ENCODE measurements around the gene IL18R1. TPM values are rescaled to one million over a fixed set of nuclear protein-coding genes. Genes with fewer than 3 reads are reported as not detected.
"Not testable (repeated sequence)": the region's sequence is repeated elsewhere in the genome, so short reads cannot be mapped to it uniquely, and the experiment has no call there.

The IL18R1 gene
- total RNA-seq = 61.9 and 68.2 TPM in 2 replicates

DNA sequence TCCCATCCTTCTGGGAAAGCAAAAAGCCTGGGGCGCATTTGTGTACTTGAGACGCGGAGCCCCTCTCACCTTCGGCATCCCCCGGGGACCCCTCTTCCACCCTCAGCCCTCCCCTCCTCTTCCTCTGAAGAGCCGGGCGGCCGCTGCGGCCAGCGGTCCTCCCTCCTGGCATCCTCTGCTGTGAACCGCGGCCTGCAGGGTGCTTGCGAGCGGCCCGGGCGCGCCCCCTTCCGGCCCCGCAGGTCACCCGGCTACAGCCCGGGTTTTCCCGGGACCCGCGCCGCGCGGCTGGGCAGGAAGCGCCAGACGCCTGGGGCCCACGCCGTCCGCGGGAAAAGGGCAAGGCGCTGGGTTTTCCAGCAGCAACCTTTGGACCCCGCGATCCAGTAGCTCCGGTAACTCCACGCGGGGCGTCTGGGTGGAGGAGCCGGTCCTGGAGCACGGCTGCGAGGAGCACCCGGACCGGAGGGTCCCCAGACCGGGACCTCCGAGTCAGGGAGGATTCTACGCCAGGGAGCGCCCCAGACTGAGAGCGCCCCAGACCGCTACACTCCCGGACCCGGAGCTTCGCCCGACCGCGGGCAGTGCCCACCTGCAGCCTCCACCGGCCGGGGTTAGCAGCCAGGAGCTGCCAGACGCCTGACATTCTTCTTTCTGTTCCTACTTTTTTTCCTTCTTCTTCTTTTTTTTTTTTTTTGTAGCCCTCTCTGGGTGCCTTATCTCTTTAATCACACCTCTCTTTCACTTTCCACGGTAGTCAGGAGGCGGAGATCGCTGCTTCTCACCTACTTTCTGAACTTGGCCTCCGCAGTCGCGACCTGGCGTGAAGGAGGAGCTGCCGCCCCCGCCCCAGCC, at the start of gene IL18R1:
Gene IL18R1 (plus strand): TSS at position 271 of the 855 bp plus-strand sequence. CDS start 6,865 bp downstream, outside the sequence.
- Mint-ChIP-seq H3K4me1 (ENCODE audit: low read depth) (peaks cover 45% of the 10 kb centered on the region), H3K27ac (peak within 1 kb of the TSS; percentile 93), H3K27me3 (ENCODE audit: low read depth) (no peaks in the 10 kb centered on the region)

GRCh38 chr2:102306125-102306524, 49.5 kb upstream of the IL18R1 start:
- DNase-seq (ENCODE audit: low spot score) = no peak
- Mint-ChIP-seq H3K36me3 (ENCODE audit: low read depth) (peaks cover 22% of the 10 kb centered on the region), H3K4me3 (ENCODE audit: low read depth) (peak overlapping the region; percentile 73), H3K27me3 (ENCODE audit: low read depth) (no peaks in the 10 kb centered on the region), H3K4me1 (ENCODE audit: low read depth) (peaks cover 74% of the 10 kb centered on the region), H3K9me3 (no peaks in the 10 kb centered on the region), H3K27ac (peak overlapping the region; percentile 96)
- intact Hi-C loops (cut with micrococcal nuclease) = no loop called here

More for the DNA sequence above, at the start of gene IL18R1:
- Mint-ChIP-seq H3K9me3 (no peaks in the 10 kb centered on the region), H3K4me3 (ENCODE audit: low read depth) (peak within 1 kb of the TSS; percentile 98), H3K36me3 (ENCODE audit: low read depth) (peaks cover 43% of the 10 kb centered on the region)
- intact Hi-C loops (cut with micrococcal nuclease) = loop anchor here (1.0 to 2.0 kb wide), 8 partner anchors 51 to 335 kb away; no protein-coding TSS in a partner anchor
- DNase-seq (ENCODE audit: low spot score) = peak; percentile 68

DNA sequence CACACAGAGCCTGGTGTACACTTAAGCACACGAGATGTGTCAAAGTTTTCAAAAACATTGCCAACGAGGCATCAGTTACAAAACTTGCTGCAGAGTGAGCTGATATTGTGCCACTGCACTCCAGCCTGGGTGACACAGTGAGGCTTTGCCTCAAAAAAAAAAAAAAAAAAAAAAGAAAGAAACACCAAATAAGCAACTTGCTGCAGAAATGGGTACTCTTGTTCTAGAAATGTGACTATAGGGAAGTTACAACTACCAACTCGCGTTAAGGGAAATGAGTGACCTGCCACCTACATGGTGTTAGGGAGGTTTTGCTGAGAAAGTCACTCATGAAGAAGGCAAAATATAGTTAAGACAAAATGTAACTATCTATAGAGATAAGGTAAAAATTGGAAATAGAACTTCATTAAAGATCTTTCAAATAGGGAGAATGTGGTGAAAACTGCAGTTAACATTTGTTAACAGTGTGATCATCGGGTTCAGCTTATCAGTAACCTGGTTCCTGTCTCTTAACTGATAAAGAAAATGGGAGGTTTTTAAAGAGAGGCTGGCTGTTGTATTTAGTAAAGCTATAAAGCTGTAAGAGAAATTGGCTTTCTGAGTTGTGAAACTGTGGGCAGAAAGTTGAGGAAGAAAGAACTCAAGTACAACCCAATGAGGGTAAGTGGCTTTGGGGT, 44.5 kb upstream of the IL18R1 start, which contains the start of gene IL1RL1:
Gene IL1RL1 (plus strand): TSS at position 600 of the 677 bp plus-strand sequence. CDS start 26,702 bp downstream, outside the sequence.
- intact Hi-C loops (cut with micrococcal nuclease) = loop anchor here (2.0 kb wide), 1 partner anchor 14 kb away; no protein-coding TSS in a partner anchor
- no peak for DNase-seq (ENCODE audit: low spot score)
- no peaks in the 10 kb centered on the region for H3K9me3 Mint-ChIP-seq
- H3K27ac Mint-ChIP-seq = peak within 1 kb of the TSS; percentile 84
- H3K4me1 Mint-ChIP-seq (ENCODE audit: low read depth) = peaks cover 66% of the 10 kb centered on the region
- H3K4me3 Mint-ChIP-seq (ENCODE audit: low read depth) = peak within 1 kb of the TSS; percentile 1
- no peaks in the 10 kb centered on the region for H3K27me3 Mint-ChIP-seq (ENCODE audit: low read depth)
- H3K36me3 Mint-ChIP-seq (ENCODE audit: low read depth) = peaks cover 40% of the 10 kb centered on the region

- H3K9me3 Mint-ChIP-seq = no peaks in the 10 kb centered on the region
- peak overlapping the region; percentile 44 for H3K27ac Mint-ChIP-seq
- H3K4me1 Mint-ChIP-seq (ENCODE audit: low read depth) = peaks cover 52% of the 10 kb centered on the region
- intact Hi-C loops (cut with micrococcal nuclease) = no loop called here
- DNase-seq (ENCODE audit: low spot score) = no peak
- H3K4me3 Mint-ChIP-seq (ENCODE audit: low read depth) = no peak overlapping the region
- peaks cover 37% of the 10 kb centered on the region for H3K36me3 Mint-ChIP-seq (ENCODE audit: low read depth)
- H3K27me3 Mint-ChIP-seq (ENCODE audit: low read depth) = no peaks in the 10 kb centered on the region
Measured at GRCh38 chr2:102313025-102313424, 42.6 kb upstream of the IL18R1 start.

GRCh38 chr2:102313471-102313870, 42.1 kb upstream of the IL18R1 start:
- DNase-seq (ENCODE audit: low spot score) = no peak
- intact Hi-C loops (cut with micrococcal nuclease) = no loop called here

DNA sequence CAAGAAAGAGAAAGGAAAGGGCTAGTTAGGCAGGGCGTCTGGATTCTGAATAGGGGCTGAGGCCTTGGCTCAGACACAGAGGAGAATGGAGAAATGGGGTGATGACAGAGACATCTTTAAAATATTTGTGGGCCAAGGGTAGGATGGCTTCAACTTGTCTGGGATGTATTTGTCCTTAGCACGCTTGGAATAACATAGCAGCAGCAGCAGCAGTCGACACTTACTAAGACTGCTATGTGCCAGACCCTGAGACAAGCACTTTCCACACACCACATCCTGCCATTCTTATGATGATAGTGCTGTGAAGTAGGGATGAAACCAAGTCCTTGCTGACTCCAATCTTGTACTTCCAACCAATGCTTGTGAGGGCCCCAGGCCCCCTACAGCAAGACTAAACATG, 41.6 kb upstream of the IL18R1 start:
- Mint-ChIP-seq H3K9me3 (no peaks in the 10 kb centered on the region), H3K27ac (peak overlapping the region; percentile 14), H3K27me3 (ENCODE audit: low read depth) (no peaks in the 10 kb centered on the region), H3K4me1 (ENCODE audit: low read depth) (peaks cover 49% of the 10 kb centered on the region), H3K4me3 (ENCODE audit: low read depth) (no peak overlapping the region), H3K36me3 (ENCODE audit: low read depth) (peaks cover 30% of the 10 kb centered on the region)
- intact Hi-C loops (cut with micrococcal nuclease) = no loop called here
- no peak for DNase-seq (ENCODE audit: low spot score)

More at GRCh38 chr2:102313471-102313870, 42.1 kb upstream of the IL18R1 start:
- Mint-ChIP-seq H3K36me3 (ENCODE audit: low read depth) (peaks cover 33% of the 10 kb centered on the region), H3K27me3 (ENCODE audit: low read depth) (no peaks in the 10 kb centered on the region), H3K9me3 (no peaks in the 10 kb centered on the region), H3K4me3 (ENCODE audit: low read depth) (no peak overlapping the region), H3K4me1 (ENCODE audit: low read depth) (peaks cover 49% of the 10 kb centered on the region), H3K27ac (peak overlapping the region; percentile 14)

DNA sequence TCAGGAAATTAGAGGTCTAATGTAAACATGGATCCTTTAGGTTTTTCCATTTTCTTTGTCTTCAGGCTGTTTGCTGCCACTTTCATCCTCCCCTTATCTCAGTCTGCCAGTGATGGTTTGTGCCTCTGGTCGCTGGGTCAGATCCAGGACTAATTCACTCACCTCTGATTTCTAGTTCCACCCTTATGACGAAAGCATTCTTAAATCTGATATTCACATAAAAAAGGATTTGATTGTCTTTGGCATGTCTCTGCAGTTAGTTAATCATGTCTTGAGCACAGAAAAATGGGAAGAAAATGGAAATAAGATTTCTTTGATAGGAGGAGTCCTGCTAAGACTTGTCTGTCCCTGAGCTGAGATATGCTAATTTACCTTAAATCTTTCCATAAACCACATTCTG, 39.7 kb upstream of the IL18R1 start:
- intact Hi-C loops (cut with micrococcal nuclease) = no loop called here
- peaks cover 34% of the 10 kb centered on the region for H3K4me1 Mint-ChIP-seq (ENCODE audit: low read depth)
- H3K4me3 Mint-ChIP-seq (ENCODE audit: low read depth) = no peak overlapping the region
- no peak overlapping the region for H3K27ac Mint-ChIP-seq
- no peak for DNase-seq (ENCODE audit: low spot score)
- H3K36me3 Mint-ChIP-seq (ENCODE audit: low read depth) = peaks cover 34% of the 10 kb centered on the region
- no peaks in the 10 kb centered on the region for H3K27me3 Mint-ChIP-seq (ENCODE audit: low read depth)
- no peaks in the 10 kb centered on the region for H3K9me3 Mint-ChIP-seq

- no peak for DNase-seq (ENCODE audit: low spot score)
- peaks cover 3% of the 10 kb centered on the region for H3K9me3 Mint-ChIP-seq
- peaks cover 27% of the 10 kb centered on the region for H3K4me1 Mint-ChIP-seq (ENCODE audit: low read depth)
- peaks cover 40% of the 10 kb centered on the region for H3K36me3 Mint-ChIP-seq (ENCODE audit: low read depth)
- intact Hi-C loops (cut with micrococcal nuclease) = no loop called here
- H3K27ac Mint-ChIP-seq = no peak overlapping the region
- no peaks in the 10 kb centered on the region for H3K27me3 Mint-ChIP-seq (ENCODE audit: low read depth)
- H3K4me3 Mint-ChIP-seq (ENCODE audit: low read depth) = no peak overlapping the region
Measured at GRCh38 chr2:102317715-102318114, 37.9 kb upstream of the IL18R1 start.

- no peak for DNase-seq (ENCODE audit: low spot score)
- H3K4me1 Mint-ChIP-seq (ENCODE audit: low read depth) = peaks cover 20% of the 10 kb centered on the region
- H3K36me3 Mint-ChIP-seq (ENCODE audit: low read depth) = peaks cover 40% of the 10 kb centered on the region
Measured at GRCh38 chr2:102318437-102318836, 37.2 kb upstream of the IL18R1 start.

GRCh38 chr2:102321941-102322719, 33.5 kb upstream of the IL18R1 start:
- intact Hi-C loops (cut with micrococcal nuclease) = loop anchor here (2.0 kb wide), 1 partner anchor 15 kb away; no protein-coding TSS in a partner anchor
- Mint-ChIP-seq H3K36me3 (ENCODE audit: low read depth) (peaks cover 38% of the 10 kb centered on the region), H3K9me3 (peaks cover 20% of the 10 kb centered on the region), H3K4me3 (ENCODE audit: low read depth) (no peak overlapping the region), H3K27me3 (ENCODE audit: low read depth) (no peaks in the 10 kb centered on the region), H3K4me1 (ENCODE audit: low read depth) (peaks cover 14% of the 10 kb centered on the region), H3K27ac (no peak overlapping the region)
- no peak for DNase-seq (ENCODE audit: low spot score)

More at GRCh38 chr2:102318437-102318836, 37.2 kb upstream of the IL18R1 start:
- intact Hi-C loops (cut with micrococcal nuclease) = no loop called here
- H3K4me3 Mint-ChIP-seq (ENCODE audit: low read depth) = no peak overlapping the region
- peaks cover 10% of the 10 kb centered on the region for H3K9me3 Mint-ChIP-seq
- no peak overlapping the region for H3K27ac Mint-ChIP-seq
- H3K27me3 Mint-ChIP-seq (ENCODE audit: low read depth) = no peaks in the 10 kb centered on the region

DNA sequence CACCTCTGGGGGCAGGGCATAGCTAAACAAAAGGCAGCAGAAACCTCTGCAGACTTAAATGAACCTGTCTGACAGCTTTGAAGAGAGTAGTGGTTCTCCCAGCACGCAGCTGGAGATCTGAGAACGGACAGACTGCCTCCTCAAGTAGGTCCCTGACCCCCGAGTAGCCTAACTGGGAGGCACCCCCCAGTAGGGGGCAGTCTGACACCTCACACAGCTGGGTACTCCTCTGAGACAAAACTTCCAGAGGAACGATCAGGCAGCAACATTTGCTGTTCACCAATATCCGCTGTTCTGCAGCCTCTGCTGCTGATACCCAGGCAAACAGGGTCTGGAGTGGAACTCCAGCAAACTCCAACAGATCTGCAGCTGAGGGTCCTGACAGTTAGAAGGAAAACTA, 30.7 kb upstream of the IL18R1 start:
- H3K27ac Mint-ChIP-seq; DNase-seq (ENCODE audit: low spot score); intact Hi-C loops (cut with micrococcal nuclease); H3K27me3 Mint-ChIP-seq (ENCODE audit: low read depth); H3K4me3 Mint-ChIP-seq (ENCODE audit: low read depth): not testable (repeated sequence)
- peaks cover 14% of the 10 kb centered on the region for H3K4me1 Mint-ChIP-seq (ENCODE audit: low read depth)
- H3K9me3 Mint-ChIP-seq = peaks cover 22% of the 10 kb centered on the region
- H3K36me3 Mint-ChIP-seq (ENCODE audit: low read depth) = peaks cover 44% of the 10 kb centered on the region

DNA sequence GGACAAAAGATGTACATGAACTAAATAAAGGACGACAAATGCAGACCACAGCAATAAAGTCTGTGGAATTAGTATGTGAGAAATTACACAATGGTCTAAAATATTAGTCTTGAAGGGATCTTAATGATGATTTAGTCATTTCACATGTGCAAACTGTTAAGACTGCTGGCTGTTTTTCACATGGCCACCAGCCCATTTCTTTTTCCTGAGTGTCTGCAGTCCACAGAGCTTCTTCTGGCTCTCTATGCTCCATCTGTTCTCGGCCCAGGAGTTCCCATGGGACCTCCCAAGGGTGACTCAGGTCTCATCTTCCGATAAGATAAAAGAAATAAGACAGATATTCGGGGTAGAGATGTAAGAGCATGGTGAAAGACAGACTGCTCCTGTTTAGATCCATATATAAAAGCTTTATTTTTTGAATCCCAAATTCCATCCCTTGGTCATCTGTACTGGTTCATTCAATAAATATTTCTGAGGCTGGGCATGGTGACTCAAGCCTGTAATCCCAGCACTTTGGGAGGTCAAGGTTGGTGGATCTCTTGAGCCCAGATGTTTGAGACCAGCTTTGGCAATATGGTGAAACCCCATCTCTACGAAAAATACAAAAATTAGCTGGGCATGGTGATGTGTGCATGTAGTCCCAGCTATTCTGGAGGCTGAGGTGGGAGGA, 24.1 kb upstream of the IL18R1 start:
- H3K9me3 Mint-ChIP-seq = peaks cover 19% of the 10 kb centered on the region
- no peak overlapping the region for H3K27ac Mint-ChIP-seq
- no peak overlapping the region for H3K4me3 Mint-ChIP-seq (ENCODE audit: low read depth)
- peaks cover 30% of the 10 kb centered on the region for H3K4me1 Mint-ChIP-seq (ENCODE audit: low read depth)
- no peak for DNase-seq (ENCODE audit: low spot score)
- peaks cover 29% of the 10 kb centered on the region for H3K36me3 Mint-ChIP-seq (ENCODE audit: low read depth)
- H3K27me3 Mint-ChIP-seq (ENCODE audit: low read depth) = no peaks in the 10 kb centered on the region
- intact Hi-C loops (cut with micrococcal nuclease) = no loop called here

Measured in activated T-helper 2 cell treated with anti-CD3 and anti-CD28 coated beads, Interferon-gamma antibody, Interleukin-2, Interleukin-4, amounts not matched to agents 10 μg/mL and 5 μg/mL and 100 μg/mL, durations not matched to agents 14 hours and 24 hours and 36 hours (primary cell).